Fibroblast of the conjunctiva (primary cell): ENCODE data around the gene KDR.

Source experiments
- DNase-seq: peaks from one replicate; pipeline ENCODE4 v3.0.0-alpha.2; 2010; ENCODE audit warnings: low read depth

The KDR gene

GRCh38 chr4:55029821-55030503 lies 95.4 kb downstream of the KDR start:
- no peak for DNase-seq

- no peak for DNase-seq
Observed at GRCh38 chr4:55029321-55029720, 96.1 kb downstream of the KDR start.
